Smooth muscle cell of the umbilical artery (primary cell): ENCODE data around the gene AATF. TPM values are rescaled to one million over a fixed set of nuclear protein-coding genes. Genes with fewer than 3 reads are reported as not detected.

ENCODE experiments used
- total RNA-seq: library from RNA; depleted of rRNA; stranded (reverse); fragments of >200 nt; gene quantifications from 2 replicates; pipeline ENCODE4 v1.2.3, GENCODE V29; 2014

The AATF gene
- 22.0 and 27.7 TPM in 2 replicates for total RNA-seq

GRCh38 chr17:36948717-36949460, at the start of gene AATF:
TSS of gene AATF (plus strand) at chr17:36948954. CDS start at chr17:36949126, 172 bp downstream.

GRCh38 chr17:36937001-36937958, 11.5 kb upstream of the AATF start, which contains the start of gene LHX1:
TSS of gene LHX1 (plus strand) at chr17:36937475. CDS start at chr17:36938198, 723 bp downstream.

Other genes starting within 250 kb of the AATF start
- not detected in 2 replicates for gene LHX1, start 11.5 kb upstream of the AATF start, total RNA-seq